AG04450 (cell line): Measurements from ENCODE around the gene LENEP. TPM values are rescaled to one million over a fixed set of nuclear protein-coding genes. Genes with fewer than 3 reads are reported as not detected.
A peak's percentile ranks its signal among the peaks of the same experiment; 100 is the strongest.

Experiments
- CTCF ChIA-PET: fragments of 300-600, 350-600 bp; formaldehyde crosslinking; extraction: SDS; loops from one replicate; lab custom pipeline; 2022; ENCODE audit warnings: antibody characterized with exemption, inconsistent platforms; lab: Charles Lee
- POLR2A ChIA-PET: fragments of 350-600 bp; formaldehyde crosslinking; extraction: SDS; loops from one replicate; lab custom pipeline; 2021; ENCODE audit warnings: antibody characterized with exemption, inconsistent platforms; lab: Yijun Ruan, JAX
- DNase-seq: peaks from one replicate; pipeline ENCODE4 v3.0.0-alpha.2; 2011; ENCODE audit warnings: low read depth, low spot score
- H3K27ac ChIP-seq: one replicate; pipeline ENCODE4 v1.5.1; 2012; ENCODE audit warnings: low read depth, low read length, control low read depth
- H3K27me3 ChIP-seq: one replicate; pipeline ENCODE4 v1.6.0; 2012; ENCODE audit warnings: low read length; ENCODE audit not compliant: control insufficient read depth, insufficient read depth
- H3K4me3 ChIP-seq: 2 replicates; pipeline ENCODE4 v1.5.1; 2011; ENCODE audit warnings: mild to moderate bottlenecking, low read depth, low read length, control low read depth
- H3K9me3 ChIP-seq: 2 replicates; pipeline ENCODE4 v1.5.1; 2012; ENCODE audit warnings: low read length; ENCODE audit not compliant: control insufficient read depth, insufficient read depth
- polyA plus RNA-seq: library from polyadenylated mRNA; depleted of rRNA; stranded (reverse); fragments of >200 nt; gene quantifications from 2 replicates; pipeline ENCODE4 v1.2.3, GENCODE V29; 2011
- TF ChIP-seq, protein P1 (sequence below): IDR thresholded peaks from 2 replicates; pipeline ENCODE4 v1.5.1; 2011; ENCODE audit warnings: low read depth, low read length, control low read depth, inconsistent platforms

The LENEP gene
- polyA plus RNA-seq, 1 experiment: not detected

- CTCF ChIA-PET: interaction anchor here (0.7 to 3.6 kb wide), 12 partner anchors 9 to 69 kb away, joined by 3 to 38 read pairs (median 10); partner anchors contain the start of genes PBXIP1, PYGO2 and SHC1
- no peak overlapping the region for H3K27ac ChIP-seq
- TF ChIP-seq, protein P1, sequence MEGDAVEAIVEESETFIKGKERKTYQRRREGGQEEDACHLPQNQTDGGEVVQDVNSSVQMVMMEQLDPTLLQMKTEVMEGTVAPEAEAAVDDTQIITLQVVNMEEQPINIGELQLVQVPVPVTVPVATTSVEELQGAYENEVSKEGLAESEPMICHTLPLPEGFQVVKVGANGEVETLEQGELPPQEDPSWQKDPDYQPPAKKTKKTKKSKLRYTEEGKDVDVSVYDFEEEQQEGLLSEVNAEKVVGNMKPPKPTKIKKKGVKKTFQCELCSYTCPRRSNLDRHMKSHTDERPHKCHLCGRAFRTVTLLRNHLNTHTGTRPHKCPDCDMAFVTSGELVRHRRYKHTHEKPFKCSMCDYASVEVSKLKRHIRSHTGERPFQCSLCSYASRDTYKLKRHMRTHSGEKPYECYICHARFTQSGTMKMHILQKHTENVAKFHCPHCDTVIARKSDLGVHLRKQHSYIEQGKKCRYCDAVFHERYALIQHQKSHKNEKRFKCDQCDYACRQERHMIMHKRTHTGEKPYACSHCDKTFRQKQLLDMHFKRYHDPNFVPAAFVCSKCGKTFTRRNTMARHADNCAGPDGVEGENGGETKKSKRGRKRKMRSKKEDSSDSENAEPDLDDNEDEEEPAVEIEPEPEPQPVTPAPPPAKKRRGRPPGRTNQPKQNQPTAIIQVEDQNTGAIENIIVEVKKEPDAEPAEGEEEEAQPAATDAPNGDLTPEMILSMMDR: no peak
- H3K9me3 ChIP-seq: no peaks in the 10 kb centered on the region
- no peak overlapping the region for H3K4me3 ChIP-seq
- no peak for DNase-seq
- no peaks in the 10 kb centered on the region for H3K27me3 ChIP-seq
- POLR2A ChIA-PET: interaction anchor here (0.6 to 1.5 kb wide), 4 partner anchors 9 to 458 kb away, joined by 3 to 5 read pairs (median 4); partner anchors contain the start of genes PBXIP1, SHC1 and UBE2Q1
These were observed 22.9 kb downstream of the LENEP start for GRCh38 chr1:155016231-155016831.

DNA sequence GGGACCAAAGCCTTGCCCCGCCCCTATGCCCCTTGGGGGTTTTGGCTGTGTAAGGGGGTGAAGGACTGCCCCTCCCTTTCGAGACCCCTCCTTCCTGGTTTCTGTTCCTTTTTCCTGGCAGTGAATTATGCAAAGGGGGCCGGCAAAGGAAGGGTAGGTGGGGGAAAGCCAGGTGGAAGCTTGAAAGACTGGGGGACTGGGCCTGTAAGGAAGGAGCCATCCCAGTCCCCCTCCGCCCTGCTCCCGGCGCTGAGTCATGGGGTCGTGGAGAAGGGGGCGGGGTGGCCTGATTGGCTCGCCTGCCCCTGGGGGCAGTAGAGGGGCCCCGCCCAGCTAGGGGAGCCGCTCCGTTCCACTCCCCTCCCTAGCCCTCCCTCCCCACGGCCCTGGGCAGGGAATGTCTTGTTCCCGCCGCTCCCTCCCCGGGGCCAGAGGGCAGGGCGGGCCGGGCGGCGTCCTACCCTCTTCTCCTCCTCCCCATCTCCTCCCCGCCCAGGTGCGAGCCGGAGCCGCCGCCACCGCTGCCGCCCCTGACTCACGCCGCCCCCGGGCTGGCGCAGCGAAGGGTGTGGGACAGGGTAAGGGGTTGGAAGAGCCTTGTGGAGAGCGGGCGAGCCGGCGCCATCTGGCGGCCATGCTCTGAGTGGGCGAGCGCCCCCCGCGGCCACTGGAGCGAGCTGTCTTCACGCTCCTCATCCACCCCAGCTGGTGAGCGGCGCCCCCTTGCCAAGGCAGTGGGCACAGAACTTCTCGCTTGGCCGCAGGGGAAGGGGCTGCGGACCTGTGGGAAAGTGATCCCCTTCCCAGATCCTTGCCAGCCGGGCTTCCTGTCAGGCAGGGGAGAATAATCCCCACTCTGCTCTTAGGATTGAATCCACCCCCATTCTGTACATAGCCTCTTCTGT lies 23.9 kb downstream of the LENEP start:
- CTCF ChIA-PET: interaction anchor here (0.5 to 3.6 kb wide), 37 partner anchors 9 to 537 kb away, joined by 3 to 38 read pairs (median 4); partner anchors contain the start of genes ADAM15, DCST1, DCST2 and EFNA3
- DNase-seq: peak; percentile 59
- H3K9me3 ChIP-seq: no peaks in the 10 kb centered on the region
- POLR2A ChIA-PET: interaction anchor here (0.6 to 1.5 kb wide), 6 partner anchors 10 to 459 kb away, joined by 3 to 10 read pairs (median 4); partner anchors contain the start of genes PBXIP1, SHC1 and UBE2Q1
- H3K27me3 ChIP-seq: no peaks in the 10 kb centered on the region
- peak overlapping the region; percentile 45 for H3K4me3 ChIP-seq
- TF ChIP-seq, protein P1: peak; percentile 96
- H3K27ac ChIP-seq: peak overlapping the region; percentile 61

- Histone ChIP-seq H3K4me3 (no peak overlapping the region; the same call in 1 of the 2 replicates), H3K27me3 (no peaks in the 10 kb centered on the region), H3K27ac (no peak overlapping the region), H3K9me3 (no peaks in the 10 kb centered on the region)
- ChIA-PET CTCF (interaction anchor here (0.5 to 3.6 kb wide), 33 partner anchors 8 to 537 kb away, joined by 3 to 38 read pairs (median 3); partner anchors contain the start of genes ADAM15, DCST1, DCST2 and EFNA3), POLR2A (interaction anchor here (1.3 to 1.5 kb wide), 2 partner anchors 14 to 62 kb away, joined by 4 to 5 read pairs; partner anchors contain the start of gene PBXIP1)
- TF ChIP-seq, protein P1: no peak
- DNase-seq: no peak
These were observed 24.5 kb downstream of the LENEP start for GRCh38 chr1:155017946-155018316.

DNA sequence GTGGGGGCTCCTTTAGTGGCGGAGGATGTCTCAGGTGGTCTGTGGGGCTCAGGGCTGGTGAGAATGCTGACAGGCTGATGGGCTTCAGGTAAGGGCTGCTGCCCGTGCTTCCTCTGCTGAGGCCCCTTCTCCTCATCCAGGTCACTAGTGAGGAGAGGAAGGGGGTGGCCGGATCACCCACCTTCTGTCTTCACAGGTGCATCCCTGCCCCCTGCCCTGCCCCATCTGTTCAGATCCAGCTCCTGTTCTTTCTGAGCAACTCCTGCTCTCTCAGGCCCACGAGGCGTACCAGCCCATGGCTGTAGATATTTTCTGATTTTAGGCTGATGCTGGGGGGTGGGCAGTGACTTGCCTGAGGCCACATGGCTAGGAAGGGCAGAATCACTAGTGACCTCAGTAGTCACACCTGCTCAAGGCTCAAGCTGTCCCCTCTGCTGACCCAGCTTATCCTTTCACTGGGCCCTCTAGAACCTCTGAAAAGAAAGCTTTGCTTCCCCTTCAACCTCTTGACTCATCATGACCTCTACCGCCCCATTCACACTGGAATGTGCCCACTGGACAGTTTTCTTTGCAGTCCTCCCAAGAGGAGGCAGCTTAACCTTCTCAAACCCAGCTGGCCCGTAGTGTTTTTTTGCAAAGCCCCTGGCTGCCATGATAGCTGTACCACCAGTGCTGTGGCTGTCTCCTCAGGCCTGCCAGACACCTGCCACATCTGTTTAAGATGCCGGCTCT lies 25.4 kb downstream of the LENEP start:
- H3K27ac ChIP-seq: no peak overlapping the region
- TF ChIP-seq, protein P1: no peak
- no peak overlapping the region for H3K4me3 ChIP-seq
- CTCF ChIA-PET: interaction anchor here (0.6 to 3.6 kb wide), 10 partner anchors 7 to 383 kb away, joined by 3 to 38 read pairs (median 8); partner anchors contain the start of gene ADAM15
- POLR2A ChIA-PET: interaction anchor here (0.8 kb wide), 1 partner anchor 63 kb away, joined by 3 read pairs; no protein-coding TSS in a partner anchor
- no peaks in the 10 kb centered on the region for H3K9me3 ChIP-seq
- no peak for DNase-seq
- peaks cover 2% of the 10 kb centered on the region for H3K27me3 ChIP-seq
